Measurements from ENCODE around the gene C3orf49.

GRCh38 chr3:63867225-63867624, 48.1 kb downstream of the C3orf49 start:
- TF ChIP-seq, protein P1, sequence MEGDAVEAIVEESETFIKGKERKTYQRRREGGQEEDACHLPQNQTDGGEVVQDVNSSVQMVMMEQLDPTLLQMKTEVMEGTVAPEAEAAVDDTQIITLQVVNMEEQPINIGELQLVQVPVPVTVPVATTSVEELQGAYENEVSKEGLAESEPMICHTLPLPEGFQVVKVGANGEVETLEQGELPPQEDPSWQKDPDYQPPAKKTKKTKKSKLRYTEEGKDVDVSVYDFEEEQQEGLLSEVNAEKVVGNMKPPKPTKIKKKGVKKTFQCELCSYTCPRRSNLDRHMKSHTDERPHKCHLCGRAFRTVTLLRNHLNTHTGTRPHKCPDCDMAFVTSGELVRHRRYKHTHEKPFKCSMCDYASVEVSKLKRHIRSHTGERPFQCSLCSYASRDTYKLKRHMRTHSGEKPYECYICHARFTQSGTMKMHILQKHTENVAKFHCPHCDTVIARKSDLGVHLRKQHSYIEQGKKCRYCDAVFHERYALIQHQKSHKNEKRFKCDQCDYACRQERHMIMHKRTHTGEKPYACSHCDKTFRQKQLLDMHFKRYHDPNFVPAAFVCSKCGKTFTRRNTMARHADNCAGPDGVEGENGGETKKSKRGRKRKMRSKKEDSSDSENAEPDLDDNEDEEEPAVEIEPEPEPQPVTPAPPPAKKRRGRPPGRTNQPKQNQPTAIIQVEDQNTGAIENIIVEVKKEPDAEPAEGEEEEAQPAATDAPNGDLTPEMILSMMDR (IDR thresholded peaks at IDR 0.05), result no peak
- TF ChIP-seq POLR2AphosphoS5 (IDR thresholded peaks at IDR 0.05) (no peak), POLR2A (IDR thresholded peaks at IDR 0.05) (no peak)
